ENCODE data around the gene CMSS1.

CMSS1 gene

DNA sequence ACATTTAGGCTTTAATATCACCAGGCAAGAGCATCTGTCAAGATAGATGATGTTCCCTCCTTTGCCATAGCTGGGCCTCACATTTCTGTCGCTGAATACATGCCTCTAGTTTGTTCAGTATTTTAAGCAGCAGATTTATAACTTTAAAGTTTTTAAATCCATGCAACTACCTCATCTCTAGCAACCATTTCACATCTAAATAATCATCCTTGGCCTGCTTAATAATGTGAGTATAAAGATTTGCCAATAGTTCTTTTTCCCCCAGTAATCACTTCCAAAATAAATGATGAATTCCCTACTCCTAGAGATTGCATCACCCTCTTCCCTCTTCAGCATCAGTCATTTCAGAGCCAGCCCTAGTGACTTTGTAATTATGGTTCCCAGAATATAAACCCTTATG, 332.8 kb downstream of the CMSS1 start:
- intact Hi-C loops (cut with DNase I), result no loop called here
- no peak for DNase-seq

DNA sequence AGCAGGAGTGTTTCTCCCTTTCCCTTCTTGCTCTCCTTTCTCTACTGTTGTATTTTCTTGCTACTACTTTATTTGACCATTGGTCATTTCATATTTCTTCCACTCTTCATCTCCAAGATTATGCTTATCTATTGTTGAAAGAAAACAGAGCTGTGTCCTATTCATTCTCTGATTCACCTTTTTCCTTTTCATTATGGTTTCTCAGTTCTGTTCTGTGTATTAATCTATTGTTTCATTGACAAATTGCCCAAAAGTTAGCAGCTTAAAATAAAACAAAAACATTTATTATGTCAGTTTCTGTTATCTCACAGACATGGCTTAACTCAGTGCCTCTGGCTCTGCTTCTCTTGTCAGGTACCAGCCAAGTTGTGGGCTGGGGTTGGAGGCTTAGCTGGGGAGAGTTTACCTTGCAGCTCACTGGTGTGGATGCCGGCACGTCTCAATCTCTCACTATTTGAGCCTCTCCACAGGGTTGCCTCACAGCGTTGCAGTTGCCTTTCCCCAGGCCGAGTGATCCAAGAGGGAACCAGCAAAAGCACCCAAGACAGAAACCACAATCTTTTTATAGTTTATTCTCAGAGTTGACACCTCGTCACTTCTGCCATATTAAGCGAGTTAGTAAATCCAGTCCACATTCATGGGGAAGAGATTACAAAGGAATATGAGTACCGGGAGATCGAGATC, 333.5 kb downstream of the CMSS1 start:
- DNase-seq, result no peak
- intact Hi-C loops (cut with DNase I), result no loop called here

DNA sequence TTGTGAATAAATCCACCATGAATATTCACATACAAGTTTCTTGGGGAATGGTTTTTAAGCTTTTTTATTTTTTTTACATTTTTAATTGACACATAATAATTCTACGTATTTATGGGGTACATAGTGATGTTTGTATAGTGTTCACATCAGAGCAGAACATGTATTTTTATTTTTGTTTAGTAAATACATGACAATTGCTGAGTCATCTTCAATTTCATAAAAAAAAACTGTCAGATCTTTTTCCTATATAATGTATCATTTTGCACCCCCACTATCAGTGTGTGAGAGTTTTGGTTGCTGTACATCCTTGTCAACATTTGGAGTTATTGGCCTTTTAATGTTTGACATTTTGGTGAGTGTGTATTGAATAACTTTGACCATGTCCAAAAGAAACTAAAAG, 336.5 kb downstream of the CMSS1 start:
- no peak for DNase-seq
- intact Hi-C loops (cut with DNase I), result no loop called here

DNA sequence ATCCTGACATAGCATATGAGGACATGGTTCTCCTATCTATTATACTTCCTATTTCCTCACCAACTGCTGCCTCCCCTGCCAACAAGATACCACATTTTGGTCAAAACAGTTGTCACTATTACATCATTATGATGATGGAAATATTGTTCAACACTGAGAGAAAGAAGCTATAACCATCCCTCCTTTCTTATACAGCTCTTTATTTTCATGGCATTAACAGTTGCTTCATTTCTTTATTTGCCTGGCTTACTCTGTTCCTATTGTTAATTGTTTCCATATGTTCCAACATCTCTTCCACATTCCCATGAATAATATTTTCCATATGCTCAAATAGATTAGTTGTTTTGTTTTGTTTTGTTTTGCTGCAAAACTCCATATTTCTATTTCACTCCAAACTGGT, 337.5 kb downstream of the CMSS1 start:
- intact Hi-C loops (cut with DNase I), result no loop called here
- no peak for DNase-seq

DNA sequence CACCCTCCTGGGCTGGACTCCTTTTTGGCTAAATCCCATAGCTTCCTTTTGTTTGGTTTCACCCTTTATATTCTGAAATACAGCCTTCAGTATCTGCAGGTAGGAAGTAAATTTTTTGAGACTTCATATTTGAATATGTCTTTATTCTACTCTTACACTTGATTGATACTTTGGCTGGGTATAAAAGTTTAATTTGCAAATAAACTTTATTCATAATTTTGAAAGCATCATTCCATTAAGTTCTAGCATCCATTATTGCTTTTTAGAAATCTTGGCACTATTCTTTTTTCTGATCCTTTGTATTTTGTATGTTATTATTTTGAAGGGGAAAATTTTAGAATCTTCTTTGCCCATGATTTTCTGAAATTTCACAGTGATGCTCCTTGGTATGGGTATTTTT, 337.9 kb downstream of the CMSS1 start:
- intact Hi-C loops (cut with DNase I), result no loop called here
- DNase-seq, result no peak

DNA sequence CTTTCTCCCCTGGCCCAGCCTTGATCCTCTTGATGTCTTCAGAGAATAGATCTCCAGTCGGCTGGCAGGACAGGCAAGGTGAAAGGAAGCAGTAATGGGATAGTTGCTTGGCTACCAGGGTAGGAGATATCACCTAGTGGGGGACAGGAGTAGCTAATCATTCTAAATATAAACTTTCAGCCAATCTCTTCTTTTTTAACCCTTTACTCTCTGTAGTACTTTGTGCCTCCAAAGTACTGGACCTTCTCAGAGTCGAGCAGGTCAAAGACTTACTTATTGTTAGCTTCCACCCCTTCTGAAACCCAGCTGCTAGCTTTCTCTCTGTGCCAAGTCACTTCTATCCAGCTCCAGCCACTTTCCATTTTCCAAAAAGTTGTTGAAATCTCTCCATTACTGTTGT, 340.0 kb downstream of the CMSS1 start:
- DNase-seq, result no peak
- intact Hi-C loops (cut with DNase I), result no loop called here

DNA sequence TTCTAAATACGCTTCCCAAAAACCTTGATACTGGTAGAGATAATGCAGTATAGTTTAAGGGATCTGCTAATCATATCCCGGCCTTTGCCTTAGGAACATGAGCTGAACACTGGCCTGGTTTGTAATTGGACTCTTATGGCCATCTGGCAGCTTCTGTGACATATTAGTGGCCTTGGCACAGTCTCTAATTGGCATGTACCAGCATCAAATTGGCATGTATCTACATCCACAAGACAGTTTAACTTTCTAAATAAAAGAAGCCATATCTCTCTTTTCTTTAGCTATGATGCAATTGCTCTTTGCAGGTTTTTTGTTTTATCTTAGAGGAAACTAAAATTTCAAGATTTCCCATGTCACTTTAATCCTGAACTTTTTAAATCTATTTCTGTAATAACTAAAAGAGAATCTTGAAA, 341.3 kb downstream of the CMSS1 start:
- no peak for DNase-seq
- intact Hi-C loops (cut with DNase I), result no loop called here

DNA sequence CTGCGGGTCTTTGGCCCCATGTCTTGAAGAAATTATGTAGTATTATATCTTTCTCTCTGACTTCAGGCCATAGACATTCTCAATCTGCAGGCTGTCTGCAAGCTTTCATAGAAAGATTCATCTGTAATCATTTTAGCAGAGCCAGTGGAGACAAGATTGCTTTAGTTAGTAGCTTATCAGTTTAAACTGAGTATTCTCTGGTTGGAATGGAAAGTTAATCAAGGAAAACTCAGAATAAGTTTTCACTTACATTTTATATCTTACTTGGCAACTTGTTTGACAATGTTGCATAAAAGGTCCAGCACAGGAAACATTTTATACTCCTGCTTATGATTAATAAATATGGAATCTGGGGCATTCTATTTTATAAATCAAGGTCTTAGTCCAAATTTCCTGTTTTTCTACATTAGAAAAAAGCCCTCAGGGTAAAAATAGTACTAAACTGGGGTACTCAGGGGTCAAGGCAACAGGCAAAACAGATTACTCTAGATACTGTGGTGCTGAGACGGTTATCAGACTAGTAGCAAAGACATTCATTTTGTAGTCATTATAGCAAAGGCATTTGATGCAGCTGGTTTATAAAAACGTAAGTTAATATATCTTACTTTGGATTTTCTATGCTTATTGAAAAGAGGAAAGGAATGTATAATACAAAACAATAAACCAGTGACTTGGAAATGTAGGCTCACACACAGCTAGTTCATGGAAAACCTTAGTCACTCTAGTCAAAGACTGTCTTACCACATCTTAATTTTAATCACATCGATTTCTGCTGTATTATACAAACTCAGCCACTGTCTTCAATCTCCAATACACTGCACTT, 341.9 kb downstream of the CMSS1 start:
- intact Hi-C loops (cut with DNase I), result no loop called here
- no peak for DNase-seq

DNA sequence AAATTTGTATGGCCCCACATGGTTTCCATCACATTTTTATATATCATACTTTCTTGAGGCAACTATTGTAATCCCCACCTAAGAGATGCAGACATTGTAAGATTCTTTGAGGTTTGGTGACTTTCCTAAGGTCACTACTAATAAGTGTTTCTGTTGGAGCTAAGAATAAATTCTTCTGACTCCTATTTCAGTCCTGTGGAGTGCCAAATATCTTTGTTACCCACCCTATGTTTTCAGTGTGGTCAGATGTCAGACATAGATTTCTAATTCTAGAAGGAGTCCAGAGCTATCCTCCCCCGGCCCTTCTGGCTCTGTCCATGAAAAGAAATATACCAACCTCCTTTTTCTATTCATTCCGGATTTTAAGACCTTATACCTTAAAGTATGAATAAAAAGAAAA, 342.9 kb downstream of the CMSS1 start:
- DNase-seq, result no peak
- intact Hi-C loops (cut with DNase I), result no loop called here

DNA sequence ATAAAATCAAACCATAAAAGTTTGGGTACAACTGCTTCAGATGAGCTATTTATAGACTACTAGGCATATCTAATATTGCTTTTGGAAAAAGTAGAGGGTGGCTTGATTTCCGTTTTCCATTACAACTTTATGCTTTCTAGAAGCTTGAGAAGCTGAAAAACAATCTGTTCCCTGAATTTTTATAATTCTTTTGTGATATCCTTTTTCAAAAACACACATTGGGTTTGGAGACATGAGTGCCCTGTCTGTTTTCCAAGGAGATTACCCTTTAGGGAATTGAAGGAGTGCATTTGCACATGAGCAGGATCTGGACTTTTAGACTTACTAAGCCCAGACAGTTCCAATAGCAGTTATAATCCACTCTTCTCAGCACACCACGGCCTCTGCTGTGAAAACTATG, 346.1 kb downstream of the CMSS1 start:
- intact Hi-C loops (cut with DNase I), result no loop called here
- no peak for DNase-seq

DNA sequence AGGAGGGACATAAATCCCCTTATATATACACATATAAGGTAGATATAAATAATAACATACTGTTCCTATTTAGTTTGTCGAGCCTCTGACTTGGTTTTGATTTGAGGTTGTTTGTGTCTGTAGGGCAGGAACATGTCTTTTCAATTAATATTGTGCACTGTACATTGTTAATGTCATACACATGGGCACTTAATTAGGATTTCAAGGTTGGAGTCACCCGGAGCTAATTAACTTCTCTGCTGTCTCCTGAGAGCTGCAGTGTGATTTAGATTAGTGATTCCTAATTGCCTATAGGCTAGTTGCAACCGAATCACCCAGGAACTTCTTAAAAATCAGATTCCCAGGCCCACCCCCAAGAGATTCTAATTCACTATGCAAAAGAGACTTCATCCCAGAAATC, 347.1 kb downstream of the CMSS1 start:
- no peak for DNase-seq
- intact Hi-C loops (cut with DNase I), result no loop called here

DNA sequence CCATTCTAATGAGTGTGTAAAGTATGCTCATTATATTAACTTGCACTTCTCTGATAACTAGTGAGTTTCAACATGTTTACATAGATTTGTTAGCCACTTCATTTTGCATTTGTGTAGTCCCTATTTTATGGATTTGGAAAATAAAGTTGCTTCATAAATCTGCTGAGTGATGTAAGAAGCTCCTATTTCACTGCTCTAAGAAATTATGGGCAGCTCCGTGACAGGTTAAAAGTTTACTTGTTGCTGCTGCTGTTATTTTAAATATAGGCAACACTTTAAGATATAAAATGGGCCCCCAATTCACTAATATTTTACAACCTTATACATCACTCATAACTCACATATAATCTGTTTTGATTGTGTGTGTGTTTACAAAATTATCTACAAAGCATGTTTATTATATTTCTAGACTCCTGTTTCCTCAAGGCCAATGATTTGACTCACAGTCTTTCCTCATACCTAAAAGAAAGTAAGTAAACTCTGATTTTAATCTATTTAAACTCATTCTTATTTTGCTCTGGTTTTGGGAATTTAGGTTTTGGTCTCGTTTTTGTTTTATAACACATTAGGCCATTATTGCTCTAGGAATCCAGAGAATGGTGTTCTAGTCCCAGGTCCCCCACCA, 348.4 kb downstream of the CMSS1 start:
- intact Hi-C loops (cut with DNase I), result no loop called here
- DNase-seq, result no peak

DNA sequence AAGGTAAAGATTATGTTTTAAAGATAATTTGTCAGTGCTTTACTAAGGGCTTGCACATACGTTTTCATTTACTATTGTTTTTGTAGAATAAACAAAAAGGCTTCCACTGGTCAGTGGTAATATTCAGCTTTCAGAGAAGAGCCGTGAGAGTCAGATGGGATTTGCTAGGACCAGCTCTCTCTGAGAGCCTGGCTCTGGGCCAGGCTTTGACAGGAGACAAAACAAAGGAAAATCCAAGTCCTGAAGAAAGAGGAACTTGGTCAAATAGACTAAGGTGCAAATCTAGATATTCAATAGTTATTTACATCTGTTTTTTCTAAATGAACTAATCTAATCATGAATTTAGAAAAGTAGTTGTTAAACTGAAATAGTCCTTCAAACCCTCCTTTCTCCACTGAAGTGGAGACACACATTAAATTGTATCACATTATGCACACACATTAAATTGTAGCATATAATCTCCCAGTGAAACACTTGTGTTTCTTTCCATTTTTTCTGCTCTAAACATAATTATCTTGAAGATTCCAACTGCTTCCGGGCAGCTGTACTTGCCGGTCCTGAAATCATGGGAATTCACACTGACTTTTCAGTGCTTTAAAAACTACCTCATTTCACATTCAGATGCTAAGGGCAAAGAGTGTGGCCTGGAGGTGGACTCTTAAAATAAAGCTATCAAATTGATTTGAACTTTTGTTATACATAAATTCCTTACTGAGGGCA, 351.7 kb downstream of the CMSS1 start:
- intact Hi-C loops (cut with DNase I), result no loop called here
- no peak for DNase-seq

DNA sequence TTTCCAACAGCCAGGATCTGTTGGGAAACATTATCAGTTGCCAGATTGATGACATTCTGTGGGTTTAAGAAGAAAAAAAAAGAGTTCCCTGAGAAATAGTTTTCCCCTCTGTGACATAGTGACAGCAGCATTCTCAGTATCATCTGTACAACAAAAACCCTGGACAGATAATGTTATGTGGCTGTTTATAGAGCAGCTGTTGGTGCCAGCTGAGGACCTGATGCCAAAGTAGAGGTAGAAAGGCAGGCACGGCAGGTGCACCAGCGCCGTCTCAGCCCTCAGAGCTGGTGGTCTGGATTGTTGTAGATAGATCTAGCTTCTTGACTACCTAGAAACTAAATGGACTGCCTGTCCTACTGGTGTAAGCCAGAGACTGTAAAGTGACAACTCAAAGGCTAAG, 352.8 kb downstream of the CMSS1 start:
- no peak for DNase-seq
- intact Hi-C loops (cut with DNase I), result no loop called here

DNA sequence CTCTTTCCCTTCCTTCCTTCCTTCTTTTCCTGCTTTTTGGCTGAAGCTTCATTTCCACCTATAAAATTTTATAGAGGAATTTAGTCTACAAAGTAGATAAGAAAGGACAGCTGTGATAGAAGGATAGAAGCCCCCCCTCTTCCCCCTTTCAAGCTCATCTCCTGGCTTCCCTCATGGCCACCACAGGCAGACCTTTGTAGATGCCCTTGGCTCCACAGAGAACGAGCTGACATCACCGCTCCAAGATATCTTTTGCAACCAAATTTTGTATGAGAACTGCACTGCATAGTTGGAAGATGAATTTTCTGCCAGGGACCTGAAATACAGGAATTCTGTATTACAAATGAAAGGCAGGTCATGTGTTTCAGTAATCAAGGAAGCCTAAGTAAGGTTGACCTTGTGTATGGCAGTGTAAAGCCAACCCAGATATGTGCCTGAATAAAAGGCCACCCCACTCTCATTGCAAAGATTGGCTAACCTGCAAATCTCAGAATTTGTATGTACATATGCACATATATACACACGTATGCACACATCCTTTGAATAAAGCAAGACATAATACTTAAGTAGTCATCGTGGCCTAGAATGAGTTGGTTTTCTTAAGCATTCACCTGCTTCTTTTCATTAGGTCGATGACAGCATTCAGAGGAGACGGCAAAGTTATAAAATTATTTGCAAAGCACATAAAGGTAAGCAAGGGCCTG, 353.7 kb downstream of the CMSS1 start:
- DNase-seq, result no peak
- intact Hi-C loops (cut with DNase I), result no loop called here

DNA sequence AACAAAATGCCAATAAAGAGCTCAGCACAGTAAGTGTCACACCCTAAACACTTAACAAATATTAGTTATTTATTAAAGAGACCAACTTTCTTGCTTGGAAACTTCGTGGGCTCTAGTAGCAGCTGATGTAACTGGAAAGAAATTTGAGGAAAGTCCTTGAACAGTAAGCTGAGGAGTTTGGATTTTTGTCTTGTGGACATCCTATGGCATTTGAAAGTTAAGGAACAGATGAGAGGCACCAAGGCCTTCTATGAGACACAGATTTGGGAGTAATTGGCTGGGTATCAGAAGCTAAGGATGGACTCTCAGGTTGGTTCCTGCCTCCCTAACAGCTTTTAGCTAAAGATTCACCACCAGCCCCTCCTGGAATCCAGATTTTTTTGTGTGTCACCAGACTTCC, 356.3 kb downstream of the CMSS1 start:
- intact Hi-C loops (cut with DNase I), result no loop called here
- DNase-seq, result no peak

DNA sequence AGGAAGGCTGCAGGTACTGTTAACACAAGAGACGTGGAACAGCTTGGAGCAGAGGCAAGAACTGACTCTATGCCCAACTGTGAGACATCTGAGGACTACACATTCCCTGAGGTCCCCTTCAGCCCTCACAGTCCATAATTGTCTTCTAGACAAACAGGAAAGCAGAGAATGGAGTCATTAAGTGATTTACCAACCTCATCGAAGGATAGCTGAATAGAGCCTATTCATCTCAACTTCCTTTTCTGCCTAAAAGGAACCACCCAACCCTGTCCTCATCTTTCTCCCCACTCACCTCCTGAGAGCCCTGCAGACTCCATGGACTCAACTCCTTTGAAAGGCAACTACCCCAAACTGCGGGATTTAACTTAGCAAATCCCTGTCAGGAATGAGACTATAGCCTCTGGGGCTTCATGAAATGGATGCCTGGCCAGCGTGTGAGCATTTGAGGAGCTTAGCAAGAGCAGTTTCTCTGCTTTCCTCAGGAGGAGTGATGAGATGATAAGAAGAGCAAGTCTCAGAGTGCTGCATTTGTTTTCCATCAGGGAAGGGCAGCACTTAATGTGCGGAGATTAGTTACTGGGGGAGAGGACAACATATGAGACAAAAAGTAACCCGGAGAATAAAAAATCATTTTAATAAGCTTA, 358.1 kb downstream of the CMSS1 start:
- intact Hi-C loops (cut with DNase I), result no loop called here
- DNase-seq, result no peak

DNA sequence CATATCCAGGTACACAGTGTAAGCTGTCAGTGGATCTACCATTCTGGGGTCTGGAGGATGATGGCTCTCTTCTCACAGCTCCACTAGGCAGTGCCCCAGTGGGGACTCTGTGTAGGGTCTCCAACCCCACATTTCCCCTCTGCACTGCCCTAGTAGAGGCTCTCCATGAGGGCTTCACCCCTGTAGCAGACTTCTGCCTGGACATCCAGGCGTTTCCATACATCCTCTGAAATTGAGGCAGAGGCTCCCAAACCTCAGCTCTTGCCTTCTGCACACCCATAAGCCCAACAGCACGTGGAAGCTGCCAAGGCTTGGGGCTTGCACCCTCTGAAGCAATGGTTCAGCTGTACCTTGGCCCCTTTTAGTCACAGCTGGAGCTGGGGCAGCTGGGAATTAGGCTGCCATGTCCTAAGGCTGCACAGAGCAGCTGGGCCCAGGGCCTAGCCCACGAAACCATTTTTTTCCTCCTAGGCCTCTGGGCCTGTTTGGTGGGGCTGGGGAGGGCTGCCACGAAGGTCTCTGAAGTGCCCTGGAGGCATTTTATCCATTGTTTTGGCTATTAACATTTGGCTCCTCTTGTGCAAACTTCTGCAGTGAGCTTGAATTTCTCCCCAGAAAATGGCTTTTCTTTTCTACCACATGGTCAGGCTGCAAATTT, 362.2 kb downstream of the CMSS1 start:
- intact Hi-C loops (cut with DNase I), result no loop called here
- no peak for DNase-seq

DNA sequence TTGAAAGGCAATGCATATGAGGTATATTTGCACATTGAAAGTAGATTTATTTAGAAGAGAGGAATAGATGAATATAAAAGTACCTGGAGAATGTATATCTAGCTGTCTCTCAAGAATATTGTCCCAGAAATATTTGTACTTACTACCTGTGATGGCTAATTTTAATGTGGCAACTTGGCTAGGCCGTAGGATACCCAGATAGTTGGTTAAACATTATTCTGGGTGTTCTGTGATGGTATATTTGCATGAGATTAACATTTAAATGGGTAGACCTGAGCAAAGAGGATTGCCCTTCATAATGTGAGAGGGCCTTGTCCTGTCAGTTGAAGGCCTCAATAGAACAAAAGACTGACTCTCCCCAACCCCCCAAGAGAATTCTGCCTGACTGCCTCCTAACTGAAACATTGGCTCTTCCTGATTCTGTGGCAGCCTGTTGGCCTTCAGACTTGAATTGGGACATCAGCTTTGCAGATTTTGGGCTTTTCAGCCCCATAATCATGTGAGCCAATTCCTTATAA, 366.0 kb downstream of the CMSS1 start:
- intact Hi-C loops (cut with DNase I), result no loop called here
- DNase-seq, result no peak

Data from posterior cingulate gyrus (tissue), 11 donors.